Keratinocyte (primary cell): ENCODE data around the gene PIGU. TPM values are rescaled to one million over a fixed set of nuclear protein-coding genes. Genes with fewer than 3 reads are reported as not detected.

Experiments
- DNase-seq: peaks from one replicate; pipeline ENCODE4 v3.0.0-alpha.2; 2011; ENCODE audit warnings: low read depth, missing footprints, low spot score
- FAIRE-seq: peaks from 2 replicates; lab custom pipeline; 2011; peaks lifted over from hg19 to GRCh38; lab: Jason Lieb, UNC
- H2AFZ ChIP-seq: 2 replicates; pipeline ENCODE4 v1.6.0; 2012; ENCODE audit warnings: low read length, control low read depth, inconsistent platforms; ENCODE audit not compliant: control insufficient read depth
- H3K27ac ChIP-seq: 2 replicates; pipeline ENCODE4 v1.5.1; 2011; ENCODE audit warnings: low read length; ENCODE audit not compliant: control insufficient read depth, insufficient read depth
- H3K27me3 ChIP-seq: 3 replicates; pipeline ENCODE4 v1.6.0; 2011; ENCODE audit warnings: low read length; ENCODE audit not compliant: control insufficient read depth, insufficient read depth; ENCODE audit errors: extremely low read depth
- H3K36me3 ChIP-seq, 2 experiments: 2 replicates in 1 of 2; 3 replicates in 1 of 2; pipeline ENCODE4 v1.5.1; 2011; ENCODE audit warnings: low read length in 2 of 2, mild to moderate bottlenecking in 1 of 2; ENCODE audit not compliant: control insufficient read depth in 2 of 2, insufficient read depth in 2 of 2; ENCODE audit errors: extremely low read depth in 1 of 2
- H3K4me1 ChIP-seq: 3 replicates; pipeline ENCODE4 v1.5.1; 2011; ENCODE audit warnings: low read length; ENCODE audit not compliant: control insufficient read depth, insufficient read depth; ENCODE audit errors: extremely low read depth
- H3K4me2 ChIP-seq: 3 replicates; pipeline ENCODE4 v1.6.0; 2011; ENCODE audit warnings: low read depth, low read length; ENCODE audit not compliant: control insufficient read depth, insufficient read depth; ENCODE audit errors: extremely low read depth
- H3K4me3 ChIP-seq, 3 experiments: fragments of 200-600 bp in 1 of 3; sonication (generic) in 1 of 3; 2 replicates in 2 of 3; 3 replicates in 1 of 3; pipeline ENCODE4 v1.5.1; 2011 to 2016; ENCODE audit warnings: low read length in 3 of 3, mild to moderate bottlenecking in 3 of 3, control low read depth in 2 of 3, inconsistent platforms in 1 of 3, low read depth in 1 of 3, mixed read lengths in 1 of 3, mixed run types in 1 of 3, moderate library complexity in 1 of 3; ENCODE audit not compliant: control insufficient read depth in 2 of 3, insufficient read depth in 2 of 3; ENCODE audit errors: extremely low read depth in 1 of 3
- H3K79me2 ChIP-seq: 2 replicates; pipeline ENCODE4 v1.6.0; 2012; ENCODE audit warnings: low read length; ENCODE audit not compliant: control insufficient read depth, insufficient read depth
- H3K9ac ChIP-seq: 3 replicates; pipeline ENCODE4 v1.6.0; 2011; ENCODE audit warnings: low read length; ENCODE audit not compliant: control insufficient read depth, insufficient read depth; ENCODE audit errors: extremely low read depth
- H3K9me1 ChIP-seq: 3 replicates; pipeline ENCODE4 v1.6.0; 2011; ENCODE audit warnings: low read length; ENCODE audit not compliant: control insufficient read depth, insufficient read depth; ENCODE audit errors: extremely low read depth
- H3K9me3 ChIP-seq: 2 replicates; pipeline ENCODE4 v1.5.1; 2012; ENCODE audit warnings: low read depth, low read length; ENCODE audit not compliant: control insufficient read depth
- H4K20me1 ChIP-seq: 3 replicates; pipeline ENCODE4 v1.6.0; 2011; ENCODE audit warnings: low read length; ENCODE audit not compliant: control insufficient read depth, insufficient read depth; ENCODE audit errors: extremely low read depth
- EZH2 ChIP-seq: IDR thresholded peaks from one replicate; pipeline ENCODE4 v1.6.1; 2012; ENCODE audit warnings: inconsistent platforms, mild to moderate bottlenecking, low read length, moderate library complexity
- dilution Hi-C: fragments of 300-500 bp; cut with MboI; formaldehyde crosslinking; loops from one replicate; pipeline ENCODE4 v1.7.0; 2020; ENCODE audit warnings: low sequenced_read_pairs; ENCODE audit not compliant: extremely low pct_ligation_motif_present
- polyA plus RNA-seq, 5 experiments: library from polyadenylated mRNA; depleted of rRNA in 3 of 5; stranded (reverse) in 3 of 5; stranded (forward) in 1 of 5; unstranded in 1 of 5; fragments of >200 nt; gene quantifications; 1 replicate in 1 of 5; 2 replicates in 3 of 5; 3 replicates in 1 of 5; pipeline versions ENCODE4 v1.2.1 to v1.2.3, GENCODE V29; 2011 to 2012; ENCODE audit warnings: missing spikeins in 2 of 5, low read depth in 1 of 5, low replicate concordance in 1 of 5
- TF ChIP-seq, protein P1 (sequence below), 3 experiments: IDR thresholded peaks in 1 of 3; conservative IDR thresholded peaks in 1 of 3; optimal IDR thresholded peaks in 1 of 3; 2 replicates in 2 of 3; 3 replicates in 1 of 3; pipeline versions ENCODE3 to v1.5.1; 2011; ENCODE audit warnings: low read length in 3 of 3, mild to moderate bottlenecking in 3 of 3, moderate library complexity in 2 of 3, control low read depth in 1 of 3, inconsistent platforms in 1 of 3; ENCODE audit not compliant: insufficient read depth in 2 of 3; ENCODE audit errors: extremely low read depth in 1 of 3

Gene PIGU
- polyA plus RNA-seq, 1 donor (not counting 4 experiments of a cell fraction or from before 2014, with no cell fraction given) = 48.0 TPM

DNA sequence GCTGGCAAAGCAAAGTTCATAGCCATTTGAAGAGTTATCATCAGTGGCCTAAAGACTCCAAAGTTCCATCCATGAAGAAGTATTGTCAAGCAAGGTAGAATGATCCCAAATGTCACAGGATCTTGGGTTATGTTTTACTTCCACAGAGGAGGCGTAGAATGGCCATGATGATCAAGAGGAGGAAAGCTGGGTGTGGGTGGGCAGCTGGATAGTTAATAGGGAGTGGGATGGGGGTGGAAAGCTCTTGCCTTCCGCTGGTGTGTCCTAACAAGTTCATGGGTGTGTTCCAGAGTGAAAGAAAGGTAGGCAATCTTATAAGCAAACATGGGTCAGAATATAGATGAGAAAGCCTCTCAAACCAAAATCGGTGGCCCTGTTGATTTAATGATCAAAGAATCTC, 38.4 kb downstream of the PIGU start:
- no peaks in the 10 kb centered on the region for H4K20me1 ChIP-seq
- no peaks in the 10 kb centered on the region for H3K9me1 ChIP-seq
- H3K9me3 ChIP-seq = no peaks in the 10 kb centered on the region
- H3K4me3 ChIP-seq = no peak overlapping the region
- H3K27me3 ChIP-seq = no peaks in the 10 kb centered on the region
- TF ChIP-seq, protein P1, sequence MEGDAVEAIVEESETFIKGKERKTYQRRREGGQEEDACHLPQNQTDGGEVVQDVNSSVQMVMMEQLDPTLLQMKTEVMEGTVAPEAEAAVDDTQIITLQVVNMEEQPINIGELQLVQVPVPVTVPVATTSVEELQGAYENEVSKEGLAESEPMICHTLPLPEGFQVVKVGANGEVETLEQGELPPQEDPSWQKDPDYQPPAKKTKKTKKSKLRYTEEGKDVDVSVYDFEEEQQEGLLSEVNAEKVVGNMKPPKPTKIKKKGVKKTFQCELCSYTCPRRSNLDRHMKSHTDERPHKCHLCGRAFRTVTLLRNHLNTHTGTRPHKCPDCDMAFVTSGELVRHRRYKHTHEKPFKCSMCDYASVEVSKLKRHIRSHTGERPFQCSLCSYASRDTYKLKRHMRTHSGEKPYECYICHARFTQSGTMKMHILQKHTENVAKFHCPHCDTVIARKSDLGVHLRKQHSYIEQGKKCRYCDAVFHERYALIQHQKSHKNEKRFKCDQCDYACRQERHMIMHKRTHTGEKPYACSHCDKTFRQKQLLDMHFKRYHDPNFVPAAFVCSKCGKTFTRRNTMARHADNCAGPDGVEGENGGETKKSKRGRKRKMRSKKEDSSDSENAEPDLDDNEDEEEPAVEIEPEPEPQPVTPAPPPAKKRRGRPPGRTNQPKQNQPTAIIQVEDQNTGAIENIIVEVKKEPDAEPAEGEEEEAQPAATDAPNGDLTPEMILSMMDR (optimal IDR thresholded peaks at IDR 0.05 in 1 of 3, IDR thresholded peaks at IDR 0.05 in 1 of 3, conservative IDR thresholded peaks at IDR 0.05 in 1 of 3; ENCODE audit: extremely low read depth in 1 of 3, insufficient read depth in 2 of 3, low read length in 3 of 3) = no peak
- TF ChIP-seq EZH2 = no peak
- no peak overlapping the region for H2AFZ ChIP-seq
- dilution Hi-C loops = no loop called here
- FAIRE-seq = no peak
- no peaks in the 10 kb centered on the region for H3K79me2 ChIP-seq
- DNase-seq = no peak
- no peaks in the 10 kb centered on the region for H3K4me1 ChIP-seq
- H3K27ac ChIP-seq = no peak overlapping the region
- H3K4me2 ChIP-seq = no peak overlapping the region
- H3K36me3 ChIP-seq = peaks cover 0 to 1% of the 10 kb centered on the region in 2 experiments
- H3K9ac ChIP-seq = no peak overlapping the region

GRCh38 chr20:34638039-34638292, 38.9 kb downstream of the PIGU start:
- H3K4me3 ChIP-seq = no peak overlapping the region
- H2AFZ ChIP-seq = no peak overlapping the region
- no peak for TF ChIP-seq EZH2
- TF ChIP-seq, protein P1 (optimal IDR thresholded peaks at IDR 0.05 in 1 of 3, IDR thresholded peaks at IDR 0.05 in 1 of 3, conservative IDR thresholded peaks at IDR 0.05 in 1 of 3; ENCODE audit: extremely low read depth in 1 of 3, insufficient read depth in 2 of 3, low read length in 3 of 3) = no peak
- H3K9ac ChIP-seq = no peak overlapping the region
- DNase-seq = no peak
- no peak for FAIRE-seq
- H3K79me2 ChIP-seq = no peaks in the 10 kb centered on the region
- H3K27me3 ChIP-seq = no peaks in the 10 kb centered on the region
- H3K36me3 ChIP-seq = peaks cover 0 to 1% of the 10 kb centered on the region in 2 experiments
- H3K27ac ChIP-seq = no peak overlapping the region
- H3K9me1 ChIP-seq = no peaks in the 10 kb centered on the region
- H4K20me1 ChIP-seq = no peaks in the 10 kb centered on the region
- dilution Hi-C loops = no loop called here
- no peak overlapping the region for H3K4me2 ChIP-seq
- no peaks in the 10 kb centered on the region for H3K4me1 ChIP-seq
- no peaks in the 10 kb centered on the region for H3K9me3 ChIP-seq
